Head of caudate nucleus (tissue), 42 donors: ENCODE data around the gene COL15A1.
A peak's percentile ranks its signal among the peaks of the same experiment; 100 is the strongest.

Experiments
- DNase-seq, 42 donors: peaks; one replicate each; pipeline versions ENCODE4 v3.0.0 to v3.0.0-alpha.2; 2020 to 2021; ENCODE audit warnings: mixed read lengths in 7 of 42
- intact Hi-C: fragments of 100-400 bp; cut with DNase I; formaldehyde crosslinking; loops from one replicate; pipeline ENCODE4 v1.15.0; 2022

Gene COL15A1

GRCh38 chr9:99038484-99038820, 94.7 kb downstream of the COL15A1 start:
- intact Hi-C loops: no loop called here
- DNase-seq: no peak

GRCh38 chr9:99039505-99040182, 95.9 kb downstream of the COL15A1 start:
- DNase-seq: no peak
- intact Hi-C loops: no loop called here

- DNase-seq: no peak
- intact Hi-C loops: no loop called here
These were observed 96.7 kb downstream of the COL15A1 start for GRCh38 chr9:99040251-99040900.

GRCh38 chr9:99040911-99041582, 97.3 kb downstream of the COL15A1 start:
- intact Hi-C loops: no loop called here
- DNase-seq: peak in 20 of 42 donors; percentile 22 to 78 (median 44)

- intact Hi-C loops: no loop called here
These were observed 97.9 kb downstream of the COL15A1 start for GRCh38 chr9:99041618-99042017.

GRCh38 chr9:99042620-99043019, 98.9 kb downstream of the COL15A1 start:
- no peak for DNase-seq
- intact Hi-C loops: no loop called here

More at GRCh38 chr9:99041618-99042017, 97.9 kb downstream of the COL15A1 start:
- no peak for DNase-seq

- intact Hi-C loops: no loop called here
- no peak for DNase-seq
These were observed 101.1 kb downstream of the COL15A1 start for GRCh38 chr9:99044827-99045226.

GRCh38 chr9:99046068-99046467, 102.4 kb downstream of the COL15A1 start:
- DNase-seq: no peak
- intact Hi-C loops: no loop called here

- intact Hi-C loops: no loop called here
- DNase-seq: peak in 22 of 42 donors; percentile 19 to 73 (median 42)
These were observed 102.9 kb downstream of the COL15A1 start for GRCh38 chr9:99046542-99047071.

GRCh38 chr9:99049228-99049627, 105.5 kb downstream of the COL15A1 start:
- no peak for DNase-seq
- intact Hi-C loops: no loop called here

- no peak for DNase-seq
- intact Hi-C loops: loop anchor here (10.0 kb wide), 1 partner anchor 55 kb away; the partner anchor contains the start of gene TGFBR1
These were observed 105.9 kb downstream of the COL15A1 start for GRCh38 chr9:99049641-99050040.

- intact Hi-C loops: loop anchor here (10.0 kb wide), 1 partner anchor 54 kb away; the partner anchor contains the start of gene TGFBR1
- no peak for DNase-seq
These were observed 106.7 kb downstream of the COL15A1 start for GRCh38 chr9:99050292-99050911.

- no peak for DNase-seq
These were observed 107.2 kb downstream of the COL15A1 start for GRCh38 chr9:99050924-99051323.

GRCh38 chr9:99051406-99051805, 107.7 kb downstream of the COL15A1 start:
- intact Hi-C loops: loop anchor here (10.0 kb wide), 1 partner anchor 53 kb away; the partner anchor contains the start of gene TGFBR1
- no peak for DNase-seq

More at GRCh38 chr9:99050924-99051323, 107.2 kb downstream of the COL15A1 start:
- intact Hi-C loops: loop anchor here (10.0 kb wide), 1 partner anchor 54 kb away; the partner anchor contains the start of gene TGFBR1

- DNase-seq: no peak
- intact Hi-C loops: loop anchor here (10.0 kb wide), 1 partner anchor 53 kb away; the partner anchor contains the start of gene TGFBR1
These were observed 108.1 kb downstream of the COL15A1 start for GRCh38 chr9:99051851-99052250.

- DNase-seq: peak in 32 of 42 donors; percentile 9 to 80 (median 52)
- intact Hi-C loops: loop anchor here (10.0 kb wide), 1 partner anchor 52 kb away; the partner anchor contains the start of gene TGFBR1
These were observed 109.4 kb downstream of the COL15A1 start for GRCh38 chr9:99052815-99053715.

GRCh38 chr9:99054581-99054980, 110.9 kb downstream of the COL15A1 start:
- DNase-seq: no peak
- intact Hi-C loops: loop anchor here (10.0 kb wide), 1 partner anchor 50 kb away; the partner anchor contains the start of gene TGFBR1

- intact Hi-C loops: loop anchor here (10.0 kb wide), 1 partner anchor 49 kb away; the partner anchor contains the start of gene TGFBR1
- DNase-seq: no peak
These were observed 111.7 kb downstream of the COL15A1 start for GRCh38 chr9:99055384-99055783.
